PFSK-1 (cell line): Measurements from ENCODE around the gene GNAS.

ENCODE experiments used
- FOXP2 ChIP-seq: optimal IDR thresholded peaks from 2 replicates; pipeline ENCODE3; 2011; ENCODE audit warnings: borderline replicate concordance, control low read depth, inconsistent platforms; ENCODE audit not compliant: insufficient read depth; ENCODE audit errors: extremely low read length, extremely low read depth
- POLR2AphosphoS5 ChIP-seq: IDR thresholded peaks from 2 replicates; pipeline ENCODE4 v1.6.1; 2012; ENCODE audit warnings: low read depth, mild to moderate bottlenecking, control low read depth, low read length, moderate library complexity
- REST ChIP-seq, 2 experiments: IDR thresholded peaks; 2 replicates each; pipeline versions ENCODE4 v1.6.1 to v1.8.0; 2011 to 2012; ENCODE audit warnings: low read depth in 2 of 2, low read length in 2 of 2, control low read depth in 1 of 2, inconsistent platforms in 1 of 2, mild to moderate bottlenecking in 1 of 2, moderate library complexity in 1 of 2; ENCODE audit not compliant: insufficient read depth in 1 of 2
- SIN3A ChIP-seq: IDR thresholded peaks from 2 replicates; pipeline ENCODE4 v1.6.1; 2012; ENCODE audit warnings: mild to moderate bottlenecking, low read length, moderate library complexity, borderline replicate concordance; ENCODE audit not compliant: insufficient read depth
- TAF1 ChIP-seq: IDR thresholded peaks from 2 replicates; pipeline ENCODE4 v1.6.1; 2012; ENCODE audit warnings: low read length, control low read depth, borderline replicate concordance; ENCODE audit not compliant: insufficient read depth

GNAS gene

GRCh38 chr20:58923117-58923712, 70.7 kb downstream of the GNAS start:
- TF ChIP-seq REST (IDR thresholded peaks at IDR 0.05; ENCODE audit: insufficient read depth in 1 of 2, low read depth in 2 of 2, low read length in 2 of 2) (no peak), FOXP2 (no peak), POLR2AphosphoS5 (no peak), SIN3A (no peak), TAF1 (no peak)

- no peak for TF ChIP-seq FOXP2
- TF ChIP-seq SIN3A, result no peak
- no peak for TF ChIP-seq POLR2AphosphoS5
- TF ChIP-seq TAF1, result no peak
- no peak for TF ChIP-seq REST (IDR thresholded peaks at IDR 0.05; ENCODE audit: insufficient read depth in 1 of 2, low read depth in 2 of 2, low read length in 2 of 2)
These were observed 74.4 kb downstream of the GNAS start for GRCh38 chr20:58926802-58927489.

GRCh38 chr20:58927490-58928061, 75.1 kb downstream of the GNAS start:
- TF ChIP-seq REST (IDR thresholded peaks at IDR 0.05; ENCODE audit: insufficient read depth in 1 of 2, low read depth in 2 of 2, low read length in 2 of 2), result no peak
- no peak for TF ChIP-seq POLR2AphosphoS5
- TF ChIP-seq SIN3A, result no peak
- TF ChIP-seq FOXP2, result no peak
- no peak for TF ChIP-seq TAF1

- TF ChIP-seq FOXP2, result no peak
- no peak for TF ChIP-seq POLR2AphosphoS5
- no peak for TF ChIP-seq REST (IDR thresholded peaks at IDR 0.05; ENCODE audit: insufficient read depth in 1 of 2, low read depth in 2 of 2, low read length in 2 of 2)
These were observed 78.0 kb downstream of the GNAS start for GRCh38 chr20:58930496-58930895.
